Esophagus squamous epithelium (tissue), 5 donors: ENCODE results near the gene MVB12B. TPM values are rescaled to one million over a fixed set of nuclear protein-coding genes. Genes with fewer than 3 reads are reported as not detected.

Experiments used
- DNase-seq: peaks from one replicate; lab custom pipeline; 2025; lab: John Stamatoyannopoulos, UW
- H3K27ac ChIP-seq, 4 donors: fragments of 200-600 bp; sonication (generic); one replicate each; pipeline ENCODE4 v1.5.1; 2016 to 2019; ENCODE audit warnings: mild to moderate bottlenecking in 1 of 4
- H3K27me3 ChIP-seq, 4 donors: fragments of 200-600 bp; sonication (generic); 1 replicate in 3 of 4; 2 replicates in 1 of 4; pipeline versions ENCODE4 v1.5.1 to v1.6.0; 2017 to 2021; ENCODE audit warnings: antibody characterized with exemption in 1 of 4
- H3K36me3 ChIP-seq, 3 donors: fragments of 200-600 bp; sonication (generic); one replicate each; pipeline ENCODE4 v1.5.1; 2016 to 2019
- H3K4me1 ChIP-seq, 3 donors: fragments of 200-600 bp; sonication (generic); one replicate each; pipeline ENCODE4 v1.5.1; 2017 to 2019
- H3K4me3 ChIP-seq, 4 donors: fragments of 200-600 bp; sonication (generic); 1 replicate in 3 of 4; 2 replicates in 1 of 4; pipeline ENCODE4 v1.5.1; 2016 to 2019; ENCODE audit warnings: mild to moderate bottlenecking in 2 of 4, moderate library complexity in 1 of 4
- H3K9me3 ChIP-seq, 3 donors: fragments of 200-600 bp; sonication (generic); one replicate each; pipeline ENCODE4 v1.5.1; 2016 to 2019
- CTCF ChIP-seq, 6 experiments: fragments of 450-650 bp in 4 of 6; fragments of 200-600 bp in 2 of 6; sonication (generic) in 2 of 6; IDR thresholded peaks; one replicate each; pipeline ENCODE4 v1.5.1; 2016 to 2019; ENCODE audit warnings: antibody characterized with exemption in 6 of 6, mild to moderate bottlenecking in 4 of 6, moderate library complexity in 4 of 6
- POLR2A ChIP-seq, 4 donors: fragments of 450-650 bp; IDR thresholded peaks; one replicate each; pipeline ENCODE4 v1.6.1; 2017; ENCODE audit warnings: antibody characterized with exemption in 4 of 4, mild to moderate bottlenecking in 4 of 4, moderate library complexity in 3 of 4
- WGBS, 2 donors: methylation state at CpG; one replicate each; pipeline ENCODE4 v1.1.5; 2018; 5-methylcytosine and 5-hydroxymethylcytosine counted together
- intact Hi-C: fragments of 100-400 bp; cut with DNase I; formaldehyde crosslinking; loops from one replicate; pipeline ENCODE4 v1.15.0; 2022
- total RNA-seq, 4 donors: library from RNA; depleted of rRNA; stranded (reverse); fragments of >200 nt; gene quantifications; one replicate each; pipeline ENCODE4 v1.1.0, GENCODE V29; 2016
- donor health status: DM: yes; HTN: yes; CAD: no.

The MVB12B gene
- total RNA-seq, 4 donors from 2014 or later = 3.2 to 13.2 (median 5.3) TPM

DNA sequence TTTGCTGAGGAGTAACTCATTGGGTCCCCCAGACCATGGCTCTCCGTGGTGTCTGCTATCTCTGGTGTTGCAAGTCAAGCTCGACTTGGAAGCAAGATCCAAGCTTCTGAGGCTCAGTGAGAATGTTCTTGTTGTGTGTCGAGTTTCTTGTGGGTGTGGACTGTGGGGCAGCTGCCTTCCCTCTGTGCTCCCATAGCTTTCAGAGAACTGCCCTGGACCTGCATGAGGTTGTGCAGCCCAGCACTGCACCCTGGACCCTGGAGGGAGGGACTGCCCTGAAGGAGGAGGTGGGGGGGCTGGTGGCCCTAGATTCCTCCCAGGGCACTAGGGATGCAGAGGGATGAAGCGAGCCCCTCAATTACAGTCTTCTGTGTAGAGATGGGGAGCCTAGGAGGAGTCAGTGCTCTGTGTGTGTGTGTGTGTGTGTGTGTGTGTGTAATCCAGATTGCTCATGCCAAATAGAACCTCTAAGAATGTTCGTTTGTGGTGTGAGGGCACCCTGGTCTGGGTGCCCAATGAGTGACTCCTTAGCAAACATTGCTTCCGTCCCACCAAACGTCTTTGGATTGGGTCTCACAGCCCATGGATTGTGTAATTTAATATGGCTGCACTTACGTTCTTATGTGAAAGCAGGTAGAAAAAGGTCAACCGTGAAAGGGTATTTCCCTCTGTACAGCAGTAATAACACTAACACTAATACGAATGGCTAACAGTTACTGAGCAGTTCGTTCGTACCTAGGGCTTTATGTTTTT, 143.8 kb downstream of the MVB12B start:
- H3K27me3 ChIP-seq = no peaks in the 10 kb centered on the region
- H3K4me1 ChIP-seq = peaks cover 0 to 22% (median 6%) of the 10 kb centered on the region in 3 donors
- DNase-seq = no peak
- WGBS, 2 donors = 72% methylated on average over 8 to 9 of the region's 12 CpGs
- TF ChIP-seq CTCF (IDR thresholded peaks at IDR 0.05) (no peak), POLR2A (IDR thresholded peaks at IDR 0.05) (no peak)
- H3K4me3 ChIP-seq = no peak overlapping the region
- H3K36me3 ChIP-seq = peaks cover 0 to 9% (median 0%) of the 10 kb centered on the region in 3 donors
- no peaks in the 10 kb centered on the region for H3K9me3 ChIP-seq
- peak overlapping the region; percentile 4 to 64 (median 43) for H3K27ac ChIP-seq
- intact Hi-C loops = no loop called here

DNA sequence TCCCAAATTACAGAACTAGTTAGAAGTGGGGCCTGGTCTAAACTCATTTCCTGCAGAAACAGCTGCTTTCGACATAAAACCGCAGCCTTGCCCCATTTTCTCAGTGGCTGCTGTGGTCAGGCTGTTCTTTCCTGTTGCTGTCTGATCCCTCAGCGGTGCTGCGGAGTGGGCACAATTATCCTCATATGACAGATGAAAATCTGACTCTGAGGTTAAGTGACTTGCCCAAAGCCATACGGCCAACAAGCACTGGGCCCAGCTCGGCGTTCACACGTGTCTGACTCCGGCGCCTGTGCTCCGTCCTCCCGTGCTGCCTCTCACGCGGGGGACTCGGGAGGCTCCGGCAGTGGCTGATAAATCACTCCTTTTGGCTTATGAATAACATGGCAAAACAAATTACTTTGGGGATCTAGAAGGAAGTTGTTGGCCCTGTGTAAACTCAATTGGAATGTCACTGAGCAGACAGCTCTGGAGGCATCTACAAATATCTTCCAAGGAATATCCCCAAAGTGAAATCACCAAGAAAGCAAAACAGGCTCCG, 144.5 kb downstream of the MVB12B start:
- Histone ChIP-seq H3K27ac (peak overlapping the region in 3 of 4 donors; percentile 6 to 64 (median 61)), H3K27me3 (no peaks in the 10 kb centered on the region), H3K4me3 (no peak overlapping the region), H3K9me3 (no peaks in the 10 kb centered on the region), H3K4me1 (peaks cover 0 to 22% (median 6%) of the 10 kb centered on the region in 3 donors), H3K36me3 (peaks cover 0 to 9% (median 0%) of the 10 kb centered on the region in 3 donors)
- TF ChIP-seq CTCF (IDR thresholded peaks at IDR 0.05) = no peak
- TF ChIP-seq POLR2A (IDR thresholded peaks at IDR 0.05) = no peak
- 64 to 84% methylated on average over 5 to 14 of the region's 17 CpGs for WGBS, 2 donors
- intact Hi-C loops = no loop called here
- DNase-seq = peak; percentile 19

DNA sequence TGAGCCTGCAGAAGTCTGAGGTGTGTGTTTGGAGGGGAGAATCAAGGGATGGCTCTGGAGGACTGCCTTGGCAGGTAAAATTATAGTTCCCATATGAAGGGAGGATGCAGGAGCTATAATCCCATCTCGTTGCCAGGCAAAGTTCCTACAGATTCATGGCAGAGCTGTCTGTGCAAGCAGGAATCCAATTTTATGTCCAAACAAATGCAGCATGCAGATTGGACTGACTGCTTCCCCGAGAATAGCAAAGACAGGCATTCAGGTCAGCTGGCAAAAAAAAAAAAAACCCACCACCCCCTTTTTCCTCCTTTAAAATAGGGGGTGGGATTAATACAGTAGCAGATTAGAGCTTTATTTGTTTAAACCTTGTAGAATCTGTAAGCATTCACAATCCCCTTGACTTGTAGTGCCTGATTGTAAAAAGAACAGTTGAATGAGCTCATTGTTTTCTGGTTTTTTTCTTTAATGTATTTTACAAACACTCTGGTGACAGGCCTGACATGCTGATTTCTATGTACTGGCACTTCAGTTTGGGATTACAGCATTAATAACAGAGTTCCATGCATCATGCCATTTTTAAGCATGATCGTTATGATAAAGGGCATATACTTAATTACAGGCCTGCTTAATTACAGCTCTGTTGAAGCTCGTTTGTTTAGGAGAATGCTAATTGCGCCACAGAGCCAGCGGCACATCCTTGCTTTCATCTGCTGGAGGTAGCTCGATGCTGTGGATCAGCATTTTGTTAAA, 145.7 kb downstream of the MVB12B start:
- Histone ChIP-seq H3K4me3 (no peak overlapping the region), H3K4me1 (peaks cover 0 to 22% (median 6%) of the 10 kb centered on the region in 3 donors), H3K36me3 (peaks cover 0 to 9% (median 0%) of the 10 kb centered on the region in 3 donors), H3K27me3 (no peaks in the 10 kb centered on the region), H3K27ac (no peak overlapping the region), H3K9me3 (no peaks in the 10 kb centered on the region)
- intact Hi-C loops = no loop called here
- WGBS, 2 donors = 70 to 80% methylated on average over 7 of the region's 7 CpGs
- DNase-seq = no peak
- TF ChIP-seq POLR2A (IDR thresholded peaks at IDR 0.05) (no peak), CTCF (IDR thresholded peaks at IDR 0.05) (no peak)

DNA sequence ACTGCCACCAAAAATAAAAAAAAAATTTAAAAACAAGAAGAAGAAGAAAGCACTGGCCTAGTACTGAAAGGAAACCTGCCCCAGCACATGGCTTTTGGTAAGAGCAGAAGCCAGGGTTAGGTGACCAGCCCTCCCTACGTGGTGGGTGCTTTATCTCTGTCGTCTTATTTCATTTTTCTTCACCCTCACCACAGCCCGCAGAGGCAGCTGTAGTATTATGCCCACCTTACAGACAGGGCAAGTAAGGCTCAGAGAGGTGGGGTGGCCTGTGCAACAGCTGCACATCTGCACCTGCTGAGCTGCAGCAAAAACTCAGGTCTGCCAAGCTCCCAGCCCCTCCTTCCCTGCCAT, 146.3 kb downstream of the MVB12B start:
- TF ChIP-seq POLR2A (IDR thresholded peaks at IDR 0.05) (no peak), CTCF (IDR thresholded peaks at IDR 0.05) (no peak)
- no peak overlapping the region for H3K4me3 ChIP-seq
- H3K36me3 ChIP-seq = peaks cover 0 to 9% (median 0%) of the 10 kb centered on the region in 3 donors
- H3K9me3 ChIP-seq = no peaks in the 10 kb centered on the region
- peaks cover 0 to 22% (median 6%) of the 10 kb centered on the region in 3 donors for H3K4me1 ChIP-seq
- intact Hi-C loops = no loop called here
- 82 to 92% methylated on average over 3 of the region's 3 CpGs for WGBS, 2 donors
- no peak overlapping the region for H3K27ac ChIP-seq
- H3K27me3 ChIP-seq = no peaks in the 10 kb centered on the region
- DNase-seq = no peak
